IPS DF 6.9 (cell line): ENCODE results near the gene IQSEC3.
"Not testable (repeated sequence)": the region's sequence is repeated elsewhere in the genome, so short reads cannot be mapped to it uniquely, and the experiment has no call there.

ENCODE experiments used
- DNase-seq: peaks from one replicate; pipeline ENCODE4 v3.0.0-alpha.2; 2013; ENCODE audit warnings: low read depth, low spot score
- H3K27ac ChIP-seq: one replicate; pipeline ENCODE4 v1.5.1; 2013; ENCODE audit warnings: low read length, control low read depth
- H3K27me3 ChIP-seq: 2 replicates; pipeline ENCODE4 v1.6.1; 2013; ENCODE audit warnings: mild to moderate bottlenecking, low read length; ENCODE audit not compliant: control insufficient read depth, insufficient read depth
- H3K36me3 ChIP-seq: 2 replicates; pipeline ENCODE4 v1.6.1; 2013; ENCODE audit warnings: low read length; ENCODE audit not compliant: control insufficient read depth, insufficient read depth
- H3K4me1 ChIP-seq: 2 replicates; pipeline ENCODE4 v1.6.1; 2013; ENCODE audit warnings: low read length; ENCODE audit not compliant: control insufficient read depth, insufficient read depth
- H3K4me3 ChIP-seq: 2 replicates; pipeline ENCODE4 v1.5.1; 2013; ENCODE audit warnings: mild to moderate bottlenecking, low read length
- H3K9me3 ChIP-seq: 2 replicates; pipeline ENCODE4 v1.6.1; 2013; ENCODE audit warnings: low read length, inconsistent platforms; ENCODE audit not compliant: control insufficient read depth, insufficient read depth
- WGBS: extraction: QIAGEN DNeasy Blood & Tissue Kit; methylation state at CpG from one replicate; pipeline ENCODE4 v1.1.7; 2013; ENCODE audit warnings: mixed read lengths, missing lambda C conversion rate; ENCODE audit not compliant: insufficient read length, insufficient coverage; 5-methylcytosine and 5-hydroxymethylcytosine counted together

IQSEC3 gene

DNA sequence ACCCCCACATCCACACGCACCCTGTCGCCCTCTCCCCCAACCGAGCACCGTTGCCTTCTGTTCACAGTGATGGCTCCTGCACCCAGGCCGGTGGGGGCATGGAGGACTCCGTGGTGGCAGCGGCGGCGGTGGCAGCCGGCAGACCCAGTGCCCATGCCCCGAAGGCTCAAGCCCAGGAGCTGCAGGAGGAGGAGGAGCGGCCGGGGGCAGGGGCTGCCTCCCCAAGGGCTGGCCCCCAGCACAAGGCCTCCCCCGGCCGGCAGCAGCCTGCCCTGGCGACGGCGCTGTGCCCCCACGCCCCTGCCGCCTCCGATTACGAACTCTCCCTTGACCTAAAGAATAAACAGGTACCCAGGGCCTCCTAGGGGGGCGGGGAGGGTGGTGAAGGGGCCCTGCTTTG is 59.0 kb downstream of the IQSEC3 start:
- Histone ChIP-seq H3K9me3 (no peaks in the 10 kb centered on the region), H3K4me3 (no peak overlapping the region), H3K36me3 (no peaks in the 10 kb centered on the region), H3K27me3 (no peaks in the 10 kb centered on the region), H3K27ac (no peak overlapping the region), H3K4me1 (no peaks in the 10 kb centered on the region)
- WGBS: no CpG with 5 or more reads among the region's 23 CpGs
- no peak for DNase-seq

DNA sequence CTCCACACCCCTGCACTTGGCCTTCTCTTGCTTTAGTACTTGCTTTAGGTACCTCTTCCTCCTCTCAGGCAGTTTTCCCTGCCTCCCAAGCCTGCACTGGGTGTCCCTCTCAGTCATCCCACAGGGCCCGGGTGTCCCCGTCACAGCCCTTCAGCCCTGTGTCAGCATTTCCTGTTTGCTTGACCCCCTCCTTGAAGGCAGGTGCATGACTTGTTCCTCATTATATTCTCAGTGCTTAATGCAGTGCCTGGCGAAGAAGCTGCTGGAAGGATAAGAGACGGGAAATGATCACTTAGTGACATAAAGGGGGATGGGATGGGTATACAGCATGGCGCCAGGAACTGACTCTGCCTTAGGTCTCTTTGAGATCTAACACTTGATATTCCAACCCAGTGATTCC is 61.5 kb downstream of the IQSEC3 start:
- no peaks in the 10 kb centered on the region for H3K4me1 ChIP-seq
- H3K36me3 ChIP-seq: no peaks in the 10 kb centered on the region
- no peak for DNase-seq
- H3K27me3 ChIP-seq: no peaks in the 10 kb centered on the region
- no CpG with 5 or more reads among the region's 5 CpGs for WGBS
- no peaks in the 10 kb centered on the region for H3K9me3 ChIP-seq
- no peak overlapping the region for H3K4me3 ChIP-seq
- H3K27ac ChIP-seq: no peak overlapping the region

DNA sequence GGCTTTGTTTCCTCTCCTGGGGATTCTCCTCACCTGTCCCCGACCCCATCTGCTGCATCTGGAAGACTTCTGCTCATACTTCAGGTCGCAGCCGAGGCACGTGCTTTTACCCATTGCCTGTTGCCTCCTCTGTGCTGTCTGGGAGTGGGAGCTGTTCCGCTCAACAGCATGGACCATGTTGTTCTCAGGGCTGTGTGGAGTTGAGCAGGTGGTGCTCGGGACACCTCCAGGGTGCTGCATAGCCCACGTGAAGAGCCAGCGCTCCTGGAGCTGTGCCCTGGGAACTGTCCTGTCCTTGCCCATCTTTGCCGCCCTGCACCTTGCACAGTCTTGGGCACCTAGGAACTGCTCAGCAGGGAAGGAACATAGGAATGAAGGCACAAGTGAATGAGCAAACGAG is 62.4 kb downstream of the IQSEC3 start:
- H3K36me3 ChIP-seq: no peaks in the 10 kb centered on the region
- no peaks in the 10 kb centered on the region for H3K27me3 ChIP-seq
- H3K4me3 ChIP-seq: no peak overlapping the region
- no CpG with 5 or more reads among the region's 10 CpGs for WGBS
- DNase-seq: no peak
- H3K9me3 ChIP-seq: no peaks in the 10 kb centered on the region
- no peak overlapping the region for H3K27ac ChIP-seq
- H3K4me1 ChIP-seq: no peaks in the 10 kb centered on the region

DNA sequence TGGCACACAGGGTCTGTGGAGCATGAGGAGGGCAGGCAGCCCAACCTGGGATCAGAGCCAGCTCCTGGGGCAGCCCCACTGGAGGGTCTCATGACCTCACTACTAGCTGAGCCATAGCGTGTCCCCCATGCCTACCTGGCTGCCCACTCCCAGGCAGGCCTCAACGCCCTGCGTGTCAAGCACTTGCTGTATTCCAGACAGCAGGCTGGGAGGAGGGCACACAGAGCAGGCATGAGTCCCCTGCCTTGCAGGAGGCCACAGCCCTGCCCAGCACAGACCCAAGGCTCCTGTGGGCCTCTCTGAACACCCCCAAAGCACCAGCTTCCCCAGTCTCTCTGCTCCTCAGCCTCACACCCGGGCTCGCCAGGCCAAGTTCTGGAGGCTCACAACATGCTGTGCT is 64.0 kb downstream of the IQSEC3 start:
- Histone ChIP-seq H3K36me3 (no peaks in the 10 kb centered on the region), H3K4me3 (no peak overlapping the region), H3K4me1 (no peaks in the 10 kb centered on the region), H3K27ac (no peak overlapping the region), H3K9me3 (no peaks in the 10 kb centered on the region), H3K27me3 (no peaks in the 10 kb centered on the region)
- no CpG with 5 or more reads among the region's 5 CpGs for WGBS
- no peak for DNase-seq

DNA sequence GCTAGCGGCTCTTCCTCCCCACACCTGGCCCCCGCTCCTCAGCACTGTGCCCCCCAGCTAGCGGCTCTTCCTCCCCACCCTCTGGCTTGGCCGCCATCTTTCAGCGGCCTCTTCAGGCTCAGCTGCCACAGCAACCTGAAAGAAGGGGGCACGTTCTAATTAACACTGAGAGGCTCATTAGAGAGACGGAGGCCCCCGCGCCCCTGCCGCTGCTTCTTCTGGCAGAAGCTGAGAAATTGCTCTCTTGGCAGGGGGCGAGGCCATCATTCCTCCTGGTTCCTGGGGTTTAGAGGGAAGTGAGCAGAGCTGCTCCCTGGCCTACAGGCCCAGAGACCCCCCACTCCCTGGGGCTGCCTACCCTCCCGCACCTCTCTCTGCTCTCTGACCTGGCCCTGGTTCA is 64.4 kb downstream of the IQSEC3 start:
- no CpG with 5 or more reads among the region's 12 CpGs for WGBS
- H3K27me3 ChIP-seq: no peaks in the 10 kb centered on the region
- H3K27ac ChIP-seq: no peak overlapping the region
- no peak overlapping the region for H3K4me3 ChIP-seq
- DNase-seq: no peak
- H3K9me3 ChIP-seq: no peaks in the 10 kb centered on the region
- H3K36me3 ChIP-seq: no peaks in the 10 kb centered on the region
- H3K4me1 ChIP-seq: no peaks in the 10 kb centered on the region

DNA sequence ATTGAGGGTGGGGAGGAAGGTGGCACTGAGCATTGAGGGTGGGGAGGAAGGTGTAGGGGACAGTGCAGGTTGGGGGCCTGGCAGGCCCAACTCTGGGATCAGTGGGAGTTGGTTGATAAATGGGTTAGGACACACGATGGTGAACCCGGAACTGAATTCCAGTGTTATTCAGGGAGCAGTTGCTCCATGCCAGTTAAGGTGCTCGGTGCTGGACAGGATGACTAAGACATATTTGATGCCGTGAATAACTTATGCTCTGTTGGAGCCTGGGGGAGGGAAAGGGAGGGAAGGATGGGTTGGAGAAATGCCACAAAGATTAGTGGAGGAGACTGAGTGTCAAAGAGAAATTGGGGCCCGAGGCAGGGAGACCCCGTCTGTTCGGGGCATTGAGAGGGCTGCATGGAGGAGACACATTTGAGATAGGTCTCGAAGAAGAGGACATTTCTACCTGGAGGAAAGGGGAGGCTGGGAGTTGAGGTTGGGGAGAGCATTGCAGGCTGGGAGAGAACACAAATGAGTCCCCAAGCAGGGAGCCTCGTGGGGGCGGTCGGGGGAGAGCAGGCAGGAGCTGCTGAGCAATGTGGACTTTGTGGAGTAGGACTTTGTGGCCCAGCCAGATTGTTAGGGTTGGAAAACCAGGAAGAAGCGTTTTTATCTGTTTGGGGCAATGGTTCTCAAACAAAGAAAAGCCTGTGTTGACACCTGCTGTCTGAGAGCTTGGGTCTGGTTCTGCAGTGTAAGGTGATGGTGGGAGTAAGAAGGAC is 65.3 kb downstream of the IQSEC3 start:
- WGBS: no CpG with 5 or more reads among the region's 12 CpGs
- no peak overlapping the region for H3K27ac ChIP-seq
- no peak overlapping the region for H3K4me3 ChIP-seq
- no peaks in the 10 kb centered on the region for H3K9me3 ChIP-seq
- no peaks in the 10 kb centered on the region for H3K27me3 ChIP-seq
- no peak for DNase-seq
- no peaks in the 10 kb centered on the region for H3K36me3 ChIP-seq
- no peaks in the 10 kb centered on the region for H3K4me1 ChIP-seq

DNA sequence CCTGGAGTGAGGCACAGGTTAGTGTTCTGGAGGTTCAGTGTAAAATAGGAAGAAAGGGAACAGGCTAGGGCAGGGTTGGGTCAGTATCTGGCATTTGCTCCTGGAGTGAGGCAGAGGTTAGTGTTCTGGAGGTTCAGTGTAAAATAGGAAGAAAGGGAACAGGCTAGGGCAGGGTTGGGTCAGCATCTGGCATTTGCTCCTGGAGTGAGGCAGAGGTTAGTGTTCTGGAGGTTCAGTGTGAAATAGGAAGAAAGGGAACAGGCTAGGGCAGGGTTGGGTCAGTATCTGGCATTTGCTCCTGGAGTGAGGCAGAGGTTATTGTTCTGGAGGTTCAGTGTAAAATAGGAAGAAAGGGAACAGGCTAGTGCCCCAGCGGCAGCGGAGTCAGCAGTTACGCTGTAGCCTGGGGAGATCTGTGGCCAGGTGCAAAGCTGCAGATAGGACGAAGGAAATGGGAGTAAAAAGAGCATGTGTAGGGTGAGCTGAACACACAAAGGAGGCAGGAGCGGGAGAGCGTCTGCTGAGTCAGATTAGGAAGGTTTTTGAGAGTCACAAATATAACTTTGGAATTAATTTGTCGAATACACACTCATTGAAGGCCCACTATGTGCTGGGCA is 67.2 kb downstream of the IQSEC3 start:
- not testable (repeated sequence) for H3K4me1 ChIP-seq, DNase-seq, H3K36me3 ChIP-seq, H3K9me3 ChIP-seq, H3K4me3 ChIP-seq, H3K27ac ChIP-seq, H3K27me3 ChIP-seq
- no CpG with 5 or more reads among the region's 7 CpGs for WGBS

DNA sequence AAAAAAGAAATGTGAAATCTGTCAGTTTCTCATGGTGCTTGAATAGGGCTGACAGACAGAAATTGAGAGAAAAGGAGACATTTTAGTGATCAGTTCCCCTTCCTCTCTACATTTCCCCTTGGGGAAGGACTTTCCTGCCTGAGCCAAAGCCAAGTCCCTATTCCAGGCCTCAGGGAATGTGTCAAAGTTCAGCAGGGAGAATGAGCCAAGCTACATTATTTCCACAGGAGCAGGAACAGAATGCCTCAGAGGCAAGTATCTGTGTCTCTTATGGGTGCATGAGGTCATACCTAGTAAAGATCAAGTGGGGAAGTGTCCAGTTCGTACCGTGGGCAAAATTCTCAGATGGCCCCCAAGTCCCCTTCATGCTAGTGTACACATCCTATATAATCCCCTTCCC is 68.6 kb downstream of the IQSEC3 start:
- Histone ChIP-seq H3K27ac (no peak overlapping the region), H3K27me3 (no peaks in the 10 kb centered on the region; the same call in 1 of the 2 replicates), H3K4me3 (no peak overlapping the region), H3K9me3 (no peaks in the 10 kb centered on the region), H3K4me1 (peaks cover 3% of the 10 kb centered on the region; the same call in 1 of the 2 replicates), H3K36me3 (no peaks in the 10 kb centered on the region)
- no CpG with 5 or more reads among the region's 2 CpGs for WGBS
- DNase-seq: no peak

DNA sequence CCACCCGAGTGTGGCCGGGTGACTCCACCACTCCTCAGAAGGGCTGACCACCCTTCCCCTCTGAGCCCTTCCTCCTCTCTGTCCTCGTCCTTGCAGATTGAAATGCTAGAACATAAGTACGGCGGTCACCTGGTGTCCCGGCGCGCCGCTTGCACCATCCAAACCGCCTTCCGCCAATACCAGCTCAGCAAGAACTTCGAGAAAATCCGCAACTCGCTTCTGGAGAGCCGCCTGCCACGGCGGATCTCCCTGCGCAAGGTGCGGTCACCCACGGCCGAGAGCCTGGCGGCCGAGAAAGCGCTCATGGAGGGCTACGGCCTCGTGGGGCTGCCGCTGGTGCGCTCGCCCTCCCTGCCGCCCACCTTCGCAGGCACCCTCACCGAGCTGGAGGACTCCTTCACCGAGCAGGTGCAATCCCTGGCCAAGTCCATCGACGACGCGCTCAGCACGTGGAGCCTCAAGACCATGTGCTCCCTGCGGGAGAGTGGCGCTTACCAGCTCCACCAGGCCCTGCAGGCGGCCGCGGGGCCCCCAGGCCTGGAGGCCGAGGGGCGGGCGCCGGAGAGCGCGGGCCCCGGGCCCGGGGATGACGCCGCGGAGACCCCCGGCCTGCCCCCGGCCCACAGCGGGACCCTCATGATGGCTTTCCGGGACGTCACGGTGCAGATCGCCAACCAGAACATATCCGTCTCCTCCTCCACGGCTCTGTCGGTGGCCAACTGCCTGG is 71.8 kb downstream of the IQSEC3 start:
- no peaks in the 10 kb centered on the region for H3K9me3 ChIP-seq
- DNase-seq: no peak
- no peak overlapping the region for H3K4me3 ChIP-seq
- no peaks in the 10 kb centered on the region for H3K36me3 ChIP-seq
- no peak overlapping the region for H3K27ac ChIP-seq
- no peaks in the 10 kb centered on the region; the same call in 1 of the 2 replicates for H3K27me3 ChIP-seq
- peaks cover 9% of the 10 kb centered on the region for H3K4me1 ChIP-seq
- no CpG with 5 or more reads among the region's 64 CpGs for WGBS

DNA sequence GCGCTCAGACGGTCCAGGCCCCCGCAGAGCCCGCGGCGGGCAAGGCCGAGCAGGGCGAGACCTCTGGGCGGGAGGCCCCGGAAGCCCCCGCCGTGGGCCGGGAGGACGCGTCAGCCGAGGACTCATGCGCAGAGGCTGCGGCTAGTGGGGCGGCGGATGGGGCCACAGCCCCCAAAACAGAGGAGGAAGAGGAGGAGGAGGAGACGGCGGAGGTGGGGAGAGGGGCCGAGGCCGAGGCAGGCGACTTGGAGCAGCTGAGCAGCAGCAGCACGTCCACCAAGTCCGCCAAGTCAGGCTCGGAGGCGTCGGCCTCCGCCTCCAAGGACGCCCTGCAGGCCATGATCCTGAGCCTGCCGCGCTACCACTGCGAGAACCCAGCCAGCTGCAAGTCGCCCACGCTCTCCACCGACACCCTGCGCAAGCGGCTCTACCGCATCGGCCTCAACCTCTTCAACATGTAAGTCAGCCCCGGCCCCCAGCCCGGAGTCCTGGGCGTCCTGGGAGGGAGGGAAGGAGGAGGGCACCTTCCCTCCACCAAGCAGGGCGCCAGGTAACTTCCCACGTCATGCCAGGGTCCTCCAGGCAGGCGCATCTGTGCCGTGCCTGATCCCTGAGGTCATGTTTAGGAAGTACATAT is 72.4 kb downstream of the IQSEC3 start:
- no CpG with 5 or more reads among the region's 49 CpGs for WGBS
- peaks cover 10% of the 10 kb centered on the region for H3K4me1 ChIP-seq
- no peaks in the 10 kb centered on the region for H3K36me3 ChIP-seq
- H3K4me3 ChIP-seq: no peak overlapping the region
- H3K27me3 ChIP-seq: no peaks in the 10 kb centered on the region; the same call in 1 of the 2 replicates
- H3K27ac ChIP-seq: no peak overlapping the region
- H3K9me3 ChIP-seq: no peaks in the 10 kb centered on the region
- no peak for DNase-seq
